HEK293T (cell line): ENCODE results near the gene PGAP3.
A peak's percentile ranks its signal among the peaks of the same experiment; 100 is the strongest.

Experiments
- CTCF ChIA-PET: fragments of 350-600 bp; formaldehyde crosslinking; extraction: SDS; loops from one replicate; lab custom pipeline; 2021; ENCODE audit warnings: antibody characterized with exemption, inconsistent platforms; lab: Yijun Ruan, JAX
- POLR2A ChIA-PET: fragments of 350-600 bp; formaldehyde crosslinking; extraction: SDS; loops from one replicate; lab custom pipeline; 2020; ENCODE audit warnings: antibody characterized with exemption, inconsistent platforms; lab: Yijun Ruan, JAX
- DNase-seq: peaks from one replicate; pipeline ENCODE4 v3.0.0; 2012; ENCODE audit warnings: mixed read lengths; ENCODE audit errors: extremely low spot score
- ARNT ChIP-seq: fragments of 450-650 bp; IDR thresholded peaks from 2 replicates; pipeline ENCODE4 v1.6.1; 2017; ENCODE audit warnings: mild to moderate bottlenecking
- BHLHE40 ChIP-seq: fragments of 450-650 bp; IDR thresholded peaks from 2 replicates; pipeline ENCODE4 v1.6.1; 2016; ENCODE audit warnings: mild to moderate bottlenecking, moderate library complexity, borderline replicate concordance
- CTBP1 ChIP-seq: fragments of 450-650 bp; IDR thresholded peaks from 2 replicates; pipeline ENCODE4 v1.6.1; 2016; ENCODE audit warnings: borderline replicate concordance
- ELF4 ChIP-seq: fragments of 450-650 bp; IDR thresholded peaks from 2 replicates; pipeline ENCODE4 v1.6.1; 2017; ENCODE audit warnings: antibody characterized with exemption
- FOXA1 ChIP-seq: fragments of 450-650 bp; IDR thresholded peaks from 2 replicates; pipeline ENCODE4 v1.6.1; 2016; ENCODE audit warnings: mild to moderate bottlenecking
- FOXK2 ChIP-seq: fragments of 450-650 bp; IDR thresholded peaks from 2 replicates; pipeline ENCODE4 v1.6.1; 2016; ENCODE audit warnings: mild to moderate bottlenecking
- FOXM1 ChIP-seq: fragments of 450-650 bp; IDR thresholded peaks from 2 replicates; pipeline ENCODE4 v1.6.1; 2017; ENCODE audit warnings: mild to moderate bottlenecking, borderline replicate concordance
- HDGF ChIP-seq: fragments of 450-650 bp; IDR thresholded peaks from 2 replicates; pipeline ENCODE4 v1.6.1; 2017; ENCODE audit warnings: antibody characterized with exemption, borderline replicate concordance
- L3MBTL2 ChIP-seq: fragments of 450-650 bp; conservative IDR thresholded peaks from 2 replicates; pipeline ENCODE4 v1.6.1; 2016; ENCODE audit warnings: mild to moderate bottlenecking
- LEF1 ChIP-seq: fragments of 450-650 bp; IDR thresholded peaks from 2 replicates; pipeline ENCODE4 v1.6.1; 2017; ENCODE audit warnings: mild to moderate bottlenecking, borderline replicate concordance
- NFRKB ChIP-seq: fragments of 450-650 bp; IDR thresholded peaks from 2 replicates; pipeline ENCODE4 v1.6.1; 2016; ENCODE audit warnings: mild to moderate bottlenecking, moderate library complexity
- SP1 ChIP-seq: fragments of 450-650 bp; IDR thresholded peaks from 2 replicates; pipeline ENCODE4 v1.6.1; 2017
- SUZ12 ChIP-seq: fragments of 450-650 bp; IDR thresholded peaks from 2 replicates; pipeline ENCODE4 v1.6.1; 2016; ENCODE audit warnings: mild to moderate bottlenecking
- TARDBP ChIP-seq: fragments of 450-650 bp; IDR thresholded peaks from 2 replicates; pipeline ENCODE4 v1.6.1; 2016
- ZNF384 ChIP-seq: fragments of 450-650 bp; IDR thresholded peaks from 2 replicates; pipeline ENCODE4 v1.6.1; 2016
- TF ChIP-seq, protein P1 (sequence below): fragments of 450-650 bp; IDR thresholded peaks from 2 replicates; pipeline ENCODE4 v1.6.1; 2016

PGAP3 gene

DNA sequence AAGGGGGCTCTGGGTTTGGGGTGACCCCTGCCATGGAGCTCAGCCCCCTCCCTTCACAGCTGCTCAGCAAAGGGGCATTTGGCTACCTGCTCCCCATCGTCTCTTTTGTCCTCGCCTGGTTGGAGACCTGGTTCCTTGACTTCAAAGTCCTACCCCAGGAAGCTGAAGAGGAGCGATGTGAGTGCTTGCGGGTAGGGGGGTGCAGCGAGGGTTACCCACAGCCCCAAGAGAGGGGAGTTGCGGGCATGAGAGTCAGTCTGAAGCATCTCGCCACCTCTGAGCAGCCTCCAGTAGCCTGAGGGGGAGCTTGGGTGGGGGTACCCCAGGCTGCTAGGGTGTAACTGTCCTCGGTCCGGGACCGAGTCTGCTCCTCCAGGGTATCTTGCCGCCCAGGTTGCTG lies 29.5 kb downstream of the PGAP3 start:
- CTCF ChIA-PET = no interaction called here
- DNase-seq = no peak
- TF ChIP-seq NFRKB (no peak), LEF1 (no peak), BHLHE40 (no peak), FOXA1 (no peak), ZNF384 (no peak), ARNT (no peak), SUZ12 (no peak), L3MBTL2 (no peak), FOXM1 (no peak), ELF4 (no peak), CTBP1 (no peak), SP1 (no peak), FOXK2 (no peak), HDGF (no peak)
- TF ChIP-seq, protein P1, sequence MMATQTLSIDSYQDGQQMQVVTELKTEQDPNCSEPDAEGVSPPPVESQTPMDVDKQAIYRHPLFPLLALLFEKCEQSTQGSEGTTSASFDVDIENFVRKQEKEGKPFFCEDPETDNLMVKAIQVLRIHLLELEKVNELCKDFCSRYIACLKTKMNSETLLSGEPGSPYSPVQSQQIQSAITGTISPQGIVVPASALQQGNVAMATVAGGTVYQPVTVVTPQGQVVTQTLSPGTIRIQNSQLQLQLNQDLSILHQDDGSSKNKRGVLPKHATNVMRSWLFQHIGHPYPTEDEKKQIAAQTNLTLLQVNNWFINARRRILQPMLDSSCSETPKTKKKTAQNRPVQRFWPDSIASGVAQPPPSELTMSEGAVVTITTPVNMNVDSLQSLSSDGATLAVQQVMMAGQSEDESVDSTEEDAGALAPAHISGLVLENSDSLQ = no peak
- POLR2A ChIA-PET = no interaction called here

DNA sequence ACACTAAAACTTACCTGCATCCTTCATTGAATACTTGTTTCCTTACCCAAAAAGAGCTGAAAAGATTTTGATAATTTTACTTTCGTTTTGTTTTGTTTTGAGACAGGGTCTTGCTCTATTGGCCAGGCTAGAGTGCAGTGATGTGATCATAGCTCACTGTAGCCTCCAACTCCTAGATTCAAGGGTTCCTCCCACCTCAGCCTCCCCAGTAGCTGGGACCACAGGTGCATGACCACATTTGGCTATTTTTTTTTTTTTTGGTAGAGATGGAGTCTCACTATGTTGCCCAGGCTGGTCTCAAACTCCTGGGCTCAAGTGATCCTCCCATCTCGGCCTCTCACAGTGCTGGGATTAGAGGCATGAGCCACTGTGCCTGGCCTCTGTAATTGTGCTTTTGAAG lies 32.8 kb downstream of the PGAP3 start:
- TF ChIP-seq HDGF (no peak), ARNT (no peak), LEF1 (no peak), FOXK2 (no peak), CTBP1 (no peak), FOXM1 (no peak), SP1 (no peak), ZNF384 (no peak), TARDBP (no peak), BHLHE40 (no peak), SUZ12 (no peak), L3MBTL2 (no peak), FOXA1 (no peak), NFRKB (no peak), ELF4 (no peak)
- TF ChIP-seq, protein P1 = no peak
- no peak for DNase-seq
- ChIA-PET POLR2A (interaction anchor here (0.7 to 1.4 kb wide), 4 partner anchors 8 to 36 kb away, joined by 3 to 5 read pairs (median 3); partner anchors contain the start of genes PGAP3 and PNMT), CTCF (interaction anchor here (0.7 to 5.3 kb wide), 13 partner anchors 9 to 35 kb away, joined by 3 to 40 read pairs (median 6); no protein-coding TSS in a partner anchor)

DNA sequence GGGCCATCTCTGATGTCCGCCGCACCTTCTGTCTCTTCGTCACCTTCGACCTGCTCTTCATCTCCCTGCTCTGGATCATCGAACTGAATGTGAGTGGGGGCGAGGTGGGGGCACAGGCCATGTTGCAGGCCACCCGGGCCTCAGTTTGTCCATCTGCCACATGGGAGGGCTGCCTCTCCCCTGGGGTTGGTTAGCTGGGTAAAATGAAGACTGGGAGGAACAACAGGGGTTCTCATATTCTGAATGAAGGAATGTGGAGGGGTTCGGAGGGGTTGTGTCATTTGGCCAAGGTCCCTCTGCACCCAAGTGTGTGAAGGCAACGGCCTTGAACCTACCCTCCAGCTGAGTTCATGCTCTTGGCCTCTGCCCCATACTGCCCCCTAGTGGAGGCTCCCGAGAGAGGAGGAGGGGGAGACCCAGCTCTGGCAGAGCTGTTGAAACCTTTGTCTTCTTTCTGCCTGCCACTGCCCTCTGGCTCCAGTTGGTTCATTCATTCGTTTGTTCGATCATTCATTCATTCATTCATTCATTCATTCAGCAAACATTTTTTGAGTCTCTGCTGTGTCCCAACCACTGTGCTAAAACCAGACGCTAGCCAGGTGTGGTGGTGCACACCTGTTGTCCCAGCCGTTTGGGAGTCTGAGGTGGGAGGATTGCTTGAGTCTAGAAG lies 34.1 kb downstream of the PGAP3 start:
- CTCF ChIA-PET = interaction anchor here (0.5 to 5.3 kb wide), 17 partner anchors 10 to 447 kb away, joined by 3 to 40 read pairs (median 7); partner anchors contain the start of genes ERBB2, PGAP3, STARD3 and TCAP
- POLR2A ChIA-PET = interaction anchor here (1.1 to 2.1 kb wide), 4 partner anchors 10 to 46 kb away, joined by 3 to 8 read pairs (median 6); partner anchors contain the start of genes ERBB2 and PGAP3
- TF ChIP-seq FOXM1 = no peak
- no peak for TF ChIP-seq LEF1
- DNase-seq = peak; percentile 76

DNA sequence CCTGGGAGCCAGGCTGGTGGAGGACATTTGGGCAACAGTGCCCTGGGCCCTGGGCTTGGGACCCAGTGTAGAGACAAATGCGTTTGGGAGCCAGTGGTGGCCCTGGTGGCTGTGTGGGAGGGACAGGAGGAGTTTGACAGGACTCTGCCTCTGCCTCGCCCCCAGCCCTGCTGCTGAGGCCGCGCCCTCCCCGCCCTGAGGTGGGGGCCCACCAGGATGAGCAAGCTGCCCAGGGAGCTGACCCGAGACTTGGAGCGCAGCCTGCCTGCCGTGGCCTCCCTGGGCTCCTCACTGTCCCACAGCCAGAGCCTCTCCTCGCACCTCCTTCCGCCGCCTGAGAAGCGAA lies 34.6 kb downstream of the PGAP3 start:
- POLR2A ChIA-PET = interaction anchor here (1.8 to 2.5 kb wide), 3 partner anchors 16 to 47 kb away, joined by 7 to 11 read pairs (median 8); partner anchors contain the start of genes ERBB2, PGAP3 and STARD3
- CTCF ChIA-PET = interaction anchor here (0.7 to 5.3 kb wide), 16 partner anchors 9 to 116 kb away, joined by 3 to 40 read pairs (median 7); partner anchors contain the start of genes ERBB2, PGAP3, STARD3 and TCAP
- no peak for DNase-seq
- TF ChIP-seq L3MBTL2 = no peak

DNA sequence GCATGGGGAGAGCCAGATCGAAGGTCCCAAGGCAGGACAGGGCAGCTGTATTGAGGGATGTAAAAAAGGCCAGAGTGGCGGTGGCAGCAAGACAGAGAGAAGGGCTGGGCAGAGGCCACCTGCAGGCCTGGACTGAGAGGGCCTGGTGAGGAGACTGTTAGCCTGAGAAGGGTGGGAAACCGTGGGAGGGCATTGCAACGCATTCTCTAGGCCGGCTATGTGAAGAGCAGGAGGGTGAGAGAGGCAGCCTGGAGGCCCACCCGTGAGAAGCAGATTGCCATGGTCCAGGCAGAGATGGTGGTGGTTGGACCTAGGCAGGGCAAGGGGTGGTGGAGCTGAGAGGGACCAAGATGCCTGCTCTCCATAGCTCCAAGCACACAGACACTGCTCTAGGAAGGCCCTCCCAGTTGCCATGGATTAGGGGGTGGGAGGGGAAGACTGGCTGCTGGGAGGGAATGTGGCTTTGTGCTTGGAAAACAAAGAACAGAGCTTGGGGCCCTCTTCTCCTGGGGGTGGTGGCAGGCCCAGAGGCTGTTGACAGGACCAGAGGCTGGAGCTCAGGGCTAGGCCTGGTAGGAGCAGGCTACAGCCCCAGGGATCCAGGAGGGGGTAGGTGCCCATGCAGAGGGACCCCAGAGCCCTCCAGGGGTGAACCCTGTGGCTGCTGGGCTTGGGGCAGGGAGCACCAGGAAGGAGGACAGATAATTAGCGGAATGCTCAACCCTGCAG lies 35.1 kb downstream of the PGAP3 start:
- POLR2A ChIA-PET = interaction anchor here (1.8 to 2.5 kb wide), 3 partner anchors 15 to 47 kb away, joined by 7 to 11 read pairs (median 8); partner anchors contain the start of genes ERBB2, PGAP3 and STARD3
- TF ChIP-seq, protein P1 = no peak
- TF ChIP-seq TARDBP = no peak
- TF ChIP-seq LEF1 = no peak
- no peak for TF ChIP-seq SP1
- TF ChIP-seq CTBP1 = no peak
- TF ChIP-seq ARNT = no peak
- TF ChIP-seq FOXM1 = no peak
- no peak for TF ChIP-seq FOXA1
- TF ChIP-seq BHLHE40 = no peak
- no peak for TF ChIP-seq ZNF384
- no peak for TF ChIP-seq FOXK2
- no peak for TF ChIP-seq NFRKB
- no peak for TF ChIP-seq SUZ12
- no peak for TF ChIP-seq ELF4
- no peak for TF ChIP-seq L3MBTL2
- TF ChIP-seq HDGF = no peak
- CTCF ChIA-PET = interaction anchor here (0.7 to 5.3 kb wide), 10 partner anchors 9 to 117 kb away, joined by 3 to 40 read pairs (median 8); partner anchors contain the start of genes ERBB2, PGAP3, STARD3 and TCAP
- DNase-seq = no peak
